Glutamatergic neuron (in vitro differentiated cells): ENCODE data around the gene AQP11. TPM values are rescaled to one million over a fixed set of nuclear protein-coding genes. Genes with fewer than 3 reads are reported as not detected.
A peak's percentile ranks its signal among the peaks of the same experiment; 100 is the strongest.

ENCODE experiments used
- DNase-seq: peaks from one replicate; pipeline ENCODE4 v3.0.0; 2022
- H3K27ac Mint-ChIP-seq: one replicate; pipeline ENCODE4 v1.8.0; 2020; ENCODE audit warnings: mild to moderate bottlenecking, mixed read lengths, inconsistent platforms; ENCODE audit not compliant: unreplicated experiment
- H3K27me3 Mint-ChIP-seq: one replicate; pipeline ENCODE4 v1.8.0; 2020; ENCODE audit warnings: mild to moderate bottlenecking, moderate library complexity, mixed read lengths, inconsistent platforms; ENCODE audit not compliant: unreplicated experiment
- H3K36me3 Mint-ChIP-seq: one replicate; pipeline ENCODE4 v1.8.0; 2020; ENCODE audit warnings: mild to moderate bottlenecking, mixed read lengths, inconsistent platforms; ENCODE audit not compliant: unreplicated experiment
- H3K4me1 Mint-ChIP-seq: one replicate; pipeline ENCODE4 v1.8.0; 2020; ENCODE audit warnings: mild to moderate bottlenecking, low read depth, mixed read lengths, inconsistent platforms; ENCODE audit not compliant: unreplicated experiment
- H3K4me3 Mint-ChIP-seq: one replicate; pipeline ENCODE4 v1.8.0; 2020; ENCODE audit warnings: mild to moderate bottlenecking, mixed read lengths, inconsistent platforms; ENCODE audit not compliant: unreplicated experiment
- H3K9me3 Mint-ChIP-seq: one replicate; pipeline ENCODE4 v1.8.0; 2020; ENCODE audit warnings: mild to moderate bottlenecking, moderate library complexity, mixed read lengths, inconsistent platforms; ENCODE audit not compliant: unreplicated experiment
- total RNA-seq: library from RNA; stranded (reverse); fragmentation: NEBNext Ultra II Directional; extraction: Animal tissue kit (Norgen Biotek cat#: 25700); gene quantifications from one replicate; pipeline ENCODE4 v1.2.1, GENCODE V29; 2021; ENCODE audit not compliant: unreplicated experiment
- TF ChIP-seq, protein P1 (sequence below): fragments of 200-600 bp; sonication (generic); IDR thresholded peaks from one replicate; pipeline ENCODE4 v1.5.0; 2021; ENCODE audit not compliant: partially characterized antibody, unreplicated experiment

AQP11 gene
- total RNA-seq, 1 donor from 2014 or later: 2.0 TPM

DNA sequence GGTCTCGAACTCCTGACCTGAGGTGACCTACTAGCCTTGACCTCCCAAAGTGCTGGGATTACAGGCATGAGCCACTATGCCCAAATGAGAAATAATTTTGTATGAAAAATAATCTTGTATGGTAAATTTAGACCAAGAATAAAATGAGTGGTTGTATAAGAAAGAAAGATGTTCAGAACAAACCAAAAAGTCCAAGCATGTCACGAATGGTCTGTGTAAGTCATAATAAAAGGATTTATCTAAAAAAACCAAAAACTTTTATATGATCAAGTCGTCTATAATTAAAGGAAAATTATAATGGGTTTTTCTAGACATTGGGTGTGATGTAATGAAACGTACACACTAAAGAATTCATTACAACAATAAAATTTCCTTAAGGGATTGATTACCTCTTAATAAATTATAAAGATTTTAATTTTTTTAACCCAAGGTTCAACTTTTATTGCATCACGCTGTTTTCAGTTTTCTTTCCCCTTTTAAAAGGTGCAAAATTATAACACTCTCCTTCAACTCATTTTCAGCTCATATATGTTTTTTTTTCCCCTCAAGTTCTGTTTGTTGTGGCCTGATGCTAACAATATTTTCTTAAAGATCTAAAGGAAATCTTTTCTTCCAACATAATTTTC lies 8.9 kb upstream of the AQP11 start:
- Mint-ChIP-seq H3K36me3 (peaks cover 29% of the 10 kb centered on the region), H3K9me3 (peaks cover 13% of the 10 kb centered on the region), H3K27ac (no peak overlapping the region), H3K4me3 (no peak overlapping the region), H3K27me3 (no peaks in the 10 kb centered on the region), H3K4me1 (no peaks in the 10 kb centered on the region)
- TF ChIP-seq, protein P1, sequence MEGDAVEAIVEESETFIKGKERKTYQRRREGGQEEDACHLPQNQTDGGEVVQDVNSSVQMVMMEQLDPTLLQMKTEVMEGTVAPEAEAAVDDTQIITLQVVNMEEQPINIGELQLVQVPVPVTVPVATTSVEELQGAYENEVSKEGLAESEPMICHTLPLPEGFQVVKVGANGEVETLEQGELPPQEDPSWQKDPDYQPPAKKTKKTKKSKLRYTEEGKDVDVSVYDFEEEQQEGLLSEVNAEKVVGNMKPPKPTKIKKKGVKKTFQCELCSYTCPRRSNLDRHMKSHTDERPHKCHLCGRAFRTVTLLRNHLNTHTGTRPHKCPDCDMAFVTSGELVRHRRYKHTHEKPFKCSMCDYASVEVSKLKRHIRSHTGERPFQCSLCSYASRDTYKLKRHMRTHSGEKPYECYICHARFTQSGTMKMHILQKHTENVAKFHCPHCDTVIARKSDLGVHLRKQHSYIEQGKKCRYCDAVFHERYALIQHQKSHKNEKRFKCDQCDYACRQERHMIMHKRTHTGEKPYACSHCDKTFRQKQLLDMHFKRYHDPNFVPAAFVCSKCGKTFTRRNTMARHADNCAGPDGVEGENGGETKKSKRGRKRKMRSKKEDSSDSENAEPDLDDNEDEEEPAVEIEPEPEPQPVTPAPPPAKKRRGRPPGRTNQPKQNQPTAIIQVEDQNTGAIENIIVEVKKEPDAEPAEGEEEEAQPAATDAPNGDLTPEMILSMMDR: no peak
- no peak for DNase-seq

DNA sequence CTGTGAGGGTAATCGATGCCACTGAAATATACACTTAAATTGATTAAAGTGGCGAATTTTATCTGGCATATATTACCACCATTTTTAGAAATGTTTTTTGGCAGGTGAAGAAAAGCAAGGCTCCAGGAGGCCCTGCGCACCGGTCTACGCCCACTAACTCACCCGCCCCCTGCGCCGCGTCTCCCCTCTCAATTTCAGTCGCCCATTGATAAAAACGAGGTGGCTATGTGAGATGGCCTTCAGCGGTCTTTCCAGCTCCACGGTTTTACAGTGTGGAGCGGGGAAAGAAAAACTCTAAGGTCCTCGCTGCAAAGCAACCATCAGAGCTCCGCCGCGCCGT lies 602 bp upstream of the AQP11 start:
- Mint-ChIP-seq H3K4me3 (peak overlapping the region; percentile 91), H3K9me3 (peaks cover 4% of the 10 kb centered on the region), H3K27me3 (peaks cover 3% of the 10 kb centered on the region), H3K36me3 (peaks cover 8% of the 10 kb centered on the region), H3K4me1 (peaks cover 6% of the 10 kb centered on the region), H3K27ac (peak overlapping the region; percentile 55)
- TF ChIP-seq, protein P1: no peak
- no peak for DNase-seq

DNA sequence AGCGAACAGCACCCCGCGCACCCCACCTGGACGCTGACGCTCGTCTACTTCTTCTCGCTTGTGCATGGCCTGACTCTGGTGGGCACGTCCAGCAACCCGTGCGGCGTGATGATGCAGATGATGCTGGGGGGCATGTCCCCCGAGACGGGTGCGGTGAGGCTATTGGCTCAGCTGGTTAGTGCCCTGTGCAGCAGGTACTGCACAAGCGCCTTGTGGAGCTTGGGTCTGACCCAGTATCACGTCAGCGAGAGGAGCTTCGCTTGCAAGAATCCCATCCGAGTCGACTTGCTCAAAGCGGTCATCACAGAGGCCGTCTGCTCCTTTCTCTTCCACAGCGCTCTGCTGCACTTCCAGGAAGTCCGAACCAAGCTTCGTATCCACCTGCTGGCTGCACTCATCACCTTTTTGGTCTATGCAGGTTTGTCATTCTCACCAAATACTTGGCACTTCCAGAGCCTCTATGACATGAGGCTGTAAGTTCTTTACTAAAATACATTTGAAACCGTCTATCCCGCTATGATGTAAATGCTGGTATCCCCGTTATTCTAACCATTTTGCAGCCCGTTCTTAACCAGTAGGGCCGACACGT lies 535 bp downstream of the AQP11 start:
- H3K4me1 Mint-ChIP-seq: peaks cover 6% of the 10 kb centered on the region
- H3K9me3 Mint-ChIP-seq: no peaks in the 10 kb centered on the region
- peak overlapping the region; percentile 92 for H3K4me3 Mint-ChIP-seq
- peaks cover 5% of the 10 kb centered on the region for H3K36me3 Mint-ChIP-seq
- TF ChIP-seq, protein P1: no peak
- peak; percentile 42 for DNase-seq
- peak overlapping the region; percentile 33 for H3K27ac Mint-ChIP-seq
- peaks cover 3% of the 10 kb centered on the region for H3K27me3 Mint-ChIP-seq

DNA sequence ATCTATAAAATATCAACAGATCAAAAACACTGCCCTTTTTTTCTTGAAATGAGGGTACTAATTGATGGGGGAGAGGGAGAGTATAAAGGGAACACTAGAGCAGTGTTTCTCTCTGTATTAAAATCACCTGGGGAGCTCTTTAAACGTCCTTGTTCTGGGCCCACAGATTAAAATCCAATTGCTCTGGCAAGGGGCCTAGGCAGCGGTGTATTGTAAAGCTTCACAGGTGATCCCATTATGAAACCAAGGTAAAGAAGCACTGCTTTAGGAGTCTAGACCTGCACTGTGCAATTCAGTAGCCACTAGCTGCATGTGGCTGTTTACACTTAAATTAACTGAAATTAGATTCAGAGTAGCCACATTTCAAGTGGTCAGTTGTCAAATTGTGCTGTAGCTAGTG lies 3.0 kb downstream of the AQP11 start:
- no peak for DNase-seq
- H3K27me3 Mint-ChIP-seq: peaks cover 3% of the 10 kb centered on the region
- no peaks in the 10 kb centered on the region for H3K9me3 Mint-ChIP-seq
- no peak overlapping the region for H3K4me3 Mint-ChIP-seq
- peaks cover 4% of the 10 kb centered on the region for H3K36me3 Mint-ChIP-seq
- TF ChIP-seq, protein P1: no peak
- peaks cover 6% of the 10 kb centered on the region for H3K4me1 Mint-ChIP-seq
- H3K27ac Mint-ChIP-seq: no peak overlapping the region

DNA sequence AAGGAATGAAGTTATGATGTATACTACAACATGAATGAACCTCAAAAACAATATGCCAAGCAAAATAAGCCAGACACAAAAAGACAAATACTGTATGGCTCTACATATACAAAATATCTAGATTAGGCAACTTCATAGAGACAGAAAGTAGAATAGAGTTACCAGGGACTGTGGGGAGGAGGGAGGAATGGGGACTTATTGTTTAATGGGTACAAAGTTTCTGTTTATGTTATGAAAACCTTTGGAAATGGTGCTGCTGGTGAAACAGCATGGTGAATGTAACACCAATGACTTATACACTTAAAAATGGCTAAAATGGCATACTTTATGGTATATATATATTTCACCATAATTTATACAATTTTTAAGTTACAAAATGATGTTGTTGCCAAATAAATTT lies 4.1 kb downstream of the AQP11 start:
- Mint-ChIP-seq H3K4me1 (peaks cover 4% of the 10 kb centered on the region), H3K27me3 (peaks cover 2% of the 10 kb centered on the region), H3K4me3 (no peak overlapping the region)

More for the DNA sequence above, 4.1 kb downstream of the AQP11 start:
- TF ChIP-seq, protein P1: no peak
- Mint-ChIP-seq H3K36me3 (peaks cover under 1% of the 10 kb centered on the region), H3K27ac (no peak overlapping the region), H3K9me3 (no peaks in the 10 kb centered on the region)
- DNase-seq: no peak
